SK-N-SH (cell line): Measurements from ENCODE around the gene ZNF546. TPM values are rescaled to one million over a fixed set of nuclear protein-coding genes. Genes with fewer than 3 reads are reported as not detected.
"Not testable (repeated sequence)": the region's sequence is repeated elsewhere in the genome, so short reads cannot be mapped to it uniquely, and the experiment has no call there.

ENCODE experiments used
- CTCF ChIA-PET: fragments of 300-600, 350-600 bp; formaldehyde crosslinking; extraction: SDS; loops from one replicate; lab custom pipeline; 2021; lab: Yijun Ruan, JAX
- POLR2A ChIA-PET: fragments of 350-600 bp; sonication (Branson Sonifier 250); formaldehyde crosslinking; extraction: SDS; loops from one replicate; lab custom pipeline; 2020; ENCODE audit warnings: antibody characterized with exemption, inconsistent platforms; lab: Yijun Ruan, JAX
- DNase-seq: peaks from one replicate; pipeline ENCODE4 v3.0.0; 2012
- H2AFZ ChIP-seq: fragments of 200-600 bp; sonication (generic); 2 replicates; pipeline ENCODE4 v1.8.1; 2016; ENCODE audit warnings: antibody characterized with exemption, mild to moderate bottlenecking, low read depth
- H3F3A ChIP-seq: fragments of 200-600 bp; sonication (generic); replicated peaks from 2 replicates; pipeline ENCODE3; 2016; ENCODE audit warnings: antibody characterized with exemption, mild to moderate bottlenecking; ENCODE audit not compliant: insufficient read depth
- H3K27ac ChIP-seq, 2 experiments: fragments of 200-500 bp in 1 of 2; fragments of 200-600 bp in 1 of 2; sonication (Bioruptor generic) in 1 of 2; sonication (generic), shearing (Covaris generic) in 1 of 2; 2 replicates each; pipeline versions ENCODE4 v1.5.1 to v1.6.1; 2014 to 2016; ENCODE audit warnings: low read depth in 2 of 2, inconsistent platforms in 1 of 2, low read length in 1 of 2, mild to moderate bottlenecking in 1 of 2, mixed read lengths in 1 of 2
- H3K27me3 ChIP-seq: fragments of 200-600 bp; sonication (generic), shearing (Covaris generic); 2 replicates; pipeline ENCODE4 v1.6.1; 2016; ENCODE audit warnings: mixed run types; ENCODE audit not compliant: insufficient read depth
- H3K36me3 ChIP-seq, 2 experiments: fragments of 200-500 bp in 1 of 2; fragments of 200-600 bp in 1 of 2; sonication (Bioruptor generic) in 1 of 2; sonication (generic) in 1 of 2; replicated peaks in 1 of 2; 2 replicates each; pipeline versions ENCODE3 to v1.5.1; 2014 to 2016; ENCODE audit warnings: low read length in 1 of 2, mild to moderate bottlenecking in 1 of 2; ENCODE audit not compliant: insufficient read depth in 2 of 2, control insufficient read depth in 1 of 2
- H3K4me1 ChIP-seq, 2 experiments: fragments of 200-500 bp in 1 of 2; fragments of 200-600 bp in 1 of 2; sonication (Bioruptor generic) in 1 of 2; sonication (generic), shearing (Covaris generic) in 1 of 2; 2 replicates each; pipeline versions ENCODE4 v1.5.1 to v1.6.1; 2014 to 2016; ENCODE audit warnings: low read depth in 1 of 2, low read length in 1 of 2, mixed run types in 1 of 2; ENCODE audit not compliant: insufficient read depth in 2 of 2, control insufficient read depth in 1 of 2
- H3K4me2 ChIP-seq: fragments of 200-600 bp; sonication (generic), shearing (Covaris generic); 2 replicates; pipeline ENCODE4 v1.6.1; 2017; ENCODE audit warnings: mixed run types
- H3K4me3 ChIP-seq, 2 experiments: fragments of 200-500 bp in 1 of 2; fragments of 200-600 bp in 1 of 2; sonication (Bioruptor generic) in 1 of 2; sonication (generic), shearing (Covaris generic) in 1 of 2; 2 replicates each; pipeline versions ENCODE4 v1.5.1 to v1.8.1; 2014 to 2016; ENCODE audit warnings: low read depth in 2 of 2, inconsistent platforms in 1 of 2, low read length in 1 of 2, mild to moderate bottlenecking in 1 of 2, mixed read lengths in 1 of 2, moderate library complexity in 1 of 2
- H3K79me2 ChIP-seq: fragments of 200-600 bp; sonication (generic); 2 replicates; pipeline ENCODE4 v1.8.1; 2017; ENCODE audit warnings: mild to moderate bottlenecking; ENCODE audit not compliant: insufficient read depth
- H3K9ac ChIP-seq: fragments of 200-600 bp; sonication (generic); 2 replicates; pipeline ENCODE4 v1.6.1; 2017; ENCODE audit warnings: mixed run types
- H3K9me2 ChIP-seq: fragments of 200-600 bp; sonication (generic); 2 replicates; pipeline ENCODE4 v1.6.1; 2017; ENCODE audit warnings: mixed run types
- H3K9me3 ChIP-seq: fragments of 200-600 bp; sonication (generic); 2 replicates; pipeline ENCODE4 v1.6.1; 2017; ENCODE audit warnings: mixed run types, mild to moderate bottlenecking, moderate library complexity
- H4K20me1 ChIP-seq: fragments of 200-600 bp; sonication (generic); 2 replicates; pipeline ENCODE4 v1.6.1; 2017; ENCODE audit warnings: mild to moderate bottlenecking, mixed run types; ENCODE audit not compliant: insufficient read depth
- EZH2phosphoT487 ChIP-seq: fragments of 200-600 bp; sonication (generic); IDR thresholded peaks from 2 replicates; pipeline ENCODE4 v1.6.1; 2017; ENCODE audit warnings: low read depth, mixed run types, mild to moderate bottlenecking, antibody characterized with exemption, moderate library complexity, borderline replicate concordance
- FOXM1 ChIP-seq: IDR thresholded peaks from 2 replicates; pipeline ENCODE4 v1.4.0; 2012; ENCODE audit warnings: low read depth, mild to moderate bottlenecking
- GATA2 ChIP-seq: sonication (generic); formaldehyde crosslinking; IDR thresholded peaks from 2 replicates; pipeline ENCODE4 v1.5.0; 2020; ENCODE audit warnings: mild to moderate bottlenecking, missing genetic modification reagents
- NFIC ChIP-seq: IDR thresholded peaks from 2 replicates; pipeline ENCODE4 v1.4.0; 2012; ENCODE audit warnings: borderline replicate concordance
- RFX5 ChIP-seq: IDR thresholded peaks from 2 replicates; pipeline ENCODE4 v1.6.1; 2012; ENCODE audit warnings: mild to moderate bottlenecking, improper control_type of control experiment, low read length
- SMC3 ChIP-seq: IDR thresholded peaks from 2 replicates; pipeline ENCODE4 v1.6.1; 2012; ENCODE audit warnings: low read depth, low read length, improper control_type of control experiment
- YY1 ChIP-seq: IDR thresholded peaks from 2 replicates; pipeline ENCODE4 v1.4.0; 2012; ENCODE audit warnings: low read depth, mild to moderate bottlenecking
- WGBS: methylation state at CpG from one replicate; pipeline ENCODE4 v1.1.6; 2017; ENCODE audit warnings: low lambda C conversion rate; 5-methylcytosine and 5-hydroxymethylcytosine counted together
- polyA plus RNA-seq, 3 experiments: library from polyadenylated mRNA; depleted of rRNA; stranded (reverse); fragments of >200 nt; gene quantifications; 2 replicates each; pipeline ENCODE4 v1.2.3, GENCODE V29; 2012
- TF ChIP-seq, protein P1 (sequence below): IDR thresholded peaks from 2 replicates; pipeline ENCODE4 v1.4.0; 2012; ENCODE audit warnings: low read depth
- TF ChIP-seq, protein P2 (sequence below): IDR thresholded peaks from 2 replicates; pipeline ENCODE4 v1.4.0; 2012; ENCODE audit warnings: low read depth, borderline replicate concordance

The ZNF546 gene
- polyA plus RNA-seq, 1 of the 3 experiments (the other 2 are of a cell fraction), result 0.87 TPM

DNA sequence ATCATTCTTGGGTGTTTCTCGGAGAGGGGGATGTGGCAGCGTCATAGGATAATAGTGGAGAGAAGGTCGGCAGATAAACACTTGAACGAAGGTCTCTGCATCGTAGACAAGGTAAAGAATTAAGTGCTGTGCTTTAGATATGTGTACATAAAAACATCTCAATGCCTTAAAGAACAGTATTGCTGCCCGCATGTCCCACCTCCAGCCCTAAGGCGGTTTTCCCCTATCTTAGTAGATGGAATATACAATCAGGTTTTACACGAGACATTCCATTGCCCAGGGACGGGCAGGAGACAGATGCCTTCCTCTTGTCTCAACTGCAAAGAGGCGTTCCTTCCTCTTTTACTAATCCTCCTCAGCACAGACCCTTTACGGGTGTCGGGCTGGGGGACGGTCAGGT, 37.5 kb upstream of the ZNF546 start:
- 91% methylated on average over 13 of the region's 13 CpGs for WGBS
- H3K36me3 ChIP-seq, POLR2A ChIA-PET, H3K4me2 ChIP-seq, H3K79me2 ChIP-seq, H3K9ac ChIP-seq, H3K4me1 ChIP-seq, H3F3A ChIP-seq, DNase-seq, H3K27me3 ChIP-seq, H3K4me3 ChIP-seq, H4K20me1 ChIP-seq, H3K9me3 ChIP-seq, H3K9me2 ChIP-seq, H3K27ac ChIP-seq, H2AFZ ChIP-seq: not testable (repeated sequence)
- CTCF ChIA-PET, result interaction anchor here (1.1 kb wide), 1 partner anchor 11 kb away, joined by 3 read pairs; the partner anchor contains the start of gene PSMC4

DNA sequence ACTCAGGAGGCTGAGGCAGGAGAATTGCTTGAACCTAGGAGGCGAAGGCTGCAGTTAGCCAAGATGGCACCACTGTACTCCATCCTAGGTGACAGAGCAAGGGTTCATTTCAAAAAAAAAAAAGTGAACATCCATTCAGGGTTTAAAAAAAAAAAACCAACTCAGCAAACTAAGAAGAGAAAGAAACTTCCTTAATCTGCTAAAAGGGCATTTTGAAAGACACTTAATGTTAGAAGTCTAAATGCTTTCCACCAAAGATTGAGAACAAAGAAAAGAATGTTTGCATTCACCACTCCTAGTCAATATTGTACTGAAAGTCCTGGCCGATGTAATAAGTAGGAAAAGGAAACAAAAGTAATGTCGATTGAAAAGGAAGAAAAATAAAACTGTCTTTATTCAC, 33.0 kb upstream of the ZNF546 start:
- DNase-seq, result no peak
- H3K27me3 ChIP-seq, result no peaks in the 10 kb centered on the region
- no peak overlapping the region for H2AFZ ChIP-seq
- H3K9ac ChIP-seq, result no peak overlapping the region
- 75% methylated on average over 3 of the region's 3 CpGs for WGBS
- H3K4me1 ChIP-seq, result no peaks in the 10 kb centered on the region
- H3K27ac ChIP-seq, result no peak overlapping the region
- ChIA-PET POLR2A (no interaction called here), CTCF (no interaction called here)
- no peak for TF ChIP-seq NFIC
- no peak for TF ChIP-seq GATA2 (CRISPR knock-in tag)
- no peak for TF ChIP-seq FOXM1
- TF ChIP-seq, protein P1, sequence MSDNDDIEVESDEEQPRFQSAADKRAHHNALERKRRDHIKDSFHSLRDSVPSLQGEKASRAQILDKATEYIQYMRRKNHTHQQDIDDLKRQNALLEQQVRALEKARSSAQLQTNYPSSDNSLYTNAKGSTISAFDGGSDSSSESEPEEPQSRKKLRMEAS, result no peak
- no peak for TF ChIP-seq YY1
- TF ChIP-seq SMC3, result no peak
- no peak for TF ChIP-seq EZH2phosphoT487
- no peaks in the 10 kb centered on the region for H4K20me1 ChIP-seq
- H3K79me2 ChIP-seq, result no peaks in the 10 kb centered on the region
- H3K4me3 ChIP-seq, result no peak overlapping the region
- no peaks in the 10 kb centered on the region for H3K9me3 ChIP-seq
- no peaks in the 10 kb centered on the region for H3F3A ChIP-seq
- H3K9me2 ChIP-seq, result no peaks in the 10 kb centered on the region
- H3K4me2 ChIP-seq, result no peak overlapping the region
- H3K36me3 ChIP-seq, result no peaks in the 10 kb centered on the region

DNA sequence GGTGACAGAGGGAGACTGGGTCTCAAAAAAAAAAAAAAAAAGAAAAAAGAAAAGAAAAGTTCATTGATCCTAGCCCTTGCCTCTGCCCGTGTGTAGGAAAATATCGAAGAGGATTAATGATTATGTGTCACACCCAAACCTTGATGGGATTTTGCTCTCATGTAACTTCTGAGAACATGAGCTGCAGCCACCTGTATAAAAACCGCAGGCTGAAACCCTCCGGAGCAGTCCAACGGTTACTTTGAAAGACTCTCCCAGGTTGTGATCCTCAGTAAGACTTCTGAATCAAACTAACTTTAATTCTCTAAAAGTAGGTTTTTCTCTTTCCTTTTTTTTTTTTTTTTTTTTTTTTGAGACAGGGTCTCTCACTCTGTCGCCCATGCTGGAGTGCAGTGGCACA, 30.2 kb upstream of the ZNF546 start:
- Histone ChIP-seq H3K4me3 (no peak overlapping the region), H2AFZ (no peak overlapping the region), H3K9me2 (no peaks in the 10 kb centered on the region), H3K9ac (no peak overlapping the region), H3K27ac (no peak overlapping the region), H3K4me2 (no peak overlapping the region), H3K36me3 (no peaks in the 10 kb centered on the region), H4K20me1 (no peaks in the 10 kb centered on the region), H3F3A (no peaks in the 10 kb centered on the region), H3K79me2 (peaks cover 7% of the 10 kb centered on the region), H3K4me1 (peaks cover 2 to 7% of the 10 kb centered on the region in 2 experiments; a peak in 2 of 4 replicates), H3K27me3 (no peaks in the 10 kb centered on the region), H3K9me3 (no peaks in the 10 kb centered on the region)
- TF ChIP-seq, protein P2, sequence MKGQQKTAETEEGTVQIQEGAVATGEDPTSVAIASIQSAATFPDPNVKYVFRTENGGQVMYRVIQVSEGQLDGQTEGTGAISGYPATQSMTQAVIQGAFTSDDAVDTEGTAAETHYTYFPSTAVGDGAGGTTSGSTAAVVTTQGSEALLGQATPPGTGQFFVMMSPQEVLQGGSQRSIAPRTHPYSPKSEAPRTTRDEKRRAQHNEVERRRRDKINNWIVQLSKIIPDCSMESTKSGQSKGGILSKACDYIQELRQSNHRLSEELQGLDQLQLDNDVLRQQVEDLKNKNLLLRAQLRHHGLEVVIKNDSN, result no peak
- no peak for TF ChIP-seq RFX5
- WGBS, result 93% methylated on average over 6 of the region's 6 CpGs
- ChIA-PET CTCF (no interaction called here), POLR2A (no interaction called here)
- no peak for DNase-seq
